CD4-positive, alpha-beta T cell treated with Interleukin-15 for 1 hour (primary cell): ENCODE results near the gene PPP1CC.
A peak's percentile ranks its signal among the peaks of the same experiment; 100 is the strongest.

Source experiments
- DNase-seq: peaks from one replicate; pipeline ENCODE4 v3.0.0-alpha.2; 2020

The PPP1CC gene

DNA sequence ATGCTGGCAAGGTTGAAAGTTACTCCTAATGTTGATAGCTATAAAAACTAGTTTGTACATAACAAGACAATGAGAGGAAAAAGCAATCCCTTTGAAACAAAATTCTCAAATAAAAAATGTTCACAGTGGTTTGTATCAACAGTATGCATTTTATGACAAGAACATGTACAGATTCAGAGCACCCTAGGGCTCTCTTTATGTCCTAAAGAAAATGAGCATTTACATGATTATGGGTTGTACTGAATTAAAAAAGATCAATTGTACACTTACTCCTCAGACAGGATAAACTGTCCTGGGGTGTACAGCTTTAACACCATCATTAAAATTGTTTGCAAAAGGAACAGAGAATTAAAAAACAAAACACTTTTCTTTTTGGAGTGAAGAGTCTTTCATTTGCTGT is 22.2 kb downstream of the PPP1CC start:
- no peak for DNase-seq

DNA sequence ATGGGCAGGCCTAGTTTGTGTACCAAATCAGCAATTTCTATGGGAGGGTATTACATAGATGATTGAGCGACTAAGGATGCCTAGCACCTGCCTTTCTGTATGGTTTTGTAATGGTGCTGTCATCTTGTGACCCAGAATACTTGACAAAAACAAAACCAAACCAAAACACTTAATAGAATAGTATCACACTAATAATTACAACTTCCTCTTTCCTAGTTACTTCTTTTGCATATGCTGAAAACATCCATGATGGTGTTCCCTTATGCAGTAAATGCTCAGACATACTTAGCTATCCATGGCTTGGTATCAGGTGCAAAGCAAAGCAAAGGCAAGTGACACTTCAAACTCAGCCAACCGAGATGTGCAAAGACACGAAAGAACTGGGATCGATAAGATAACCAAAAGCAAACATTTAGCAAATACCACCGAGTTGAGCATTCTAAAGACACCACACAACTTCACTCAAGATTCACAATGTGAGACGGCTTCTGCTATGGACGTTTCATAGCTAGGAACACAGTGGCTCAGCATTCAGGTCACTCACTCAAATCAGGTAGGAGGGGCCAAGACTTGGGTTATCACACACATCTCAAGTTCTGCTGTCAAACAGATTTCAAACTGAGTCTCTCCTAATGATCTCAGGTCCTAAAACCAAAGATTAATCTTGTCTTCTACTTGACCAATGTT is 24.3 kb downstream of the PPP1CC start:
- no peak for DNase-seq

DNA sequence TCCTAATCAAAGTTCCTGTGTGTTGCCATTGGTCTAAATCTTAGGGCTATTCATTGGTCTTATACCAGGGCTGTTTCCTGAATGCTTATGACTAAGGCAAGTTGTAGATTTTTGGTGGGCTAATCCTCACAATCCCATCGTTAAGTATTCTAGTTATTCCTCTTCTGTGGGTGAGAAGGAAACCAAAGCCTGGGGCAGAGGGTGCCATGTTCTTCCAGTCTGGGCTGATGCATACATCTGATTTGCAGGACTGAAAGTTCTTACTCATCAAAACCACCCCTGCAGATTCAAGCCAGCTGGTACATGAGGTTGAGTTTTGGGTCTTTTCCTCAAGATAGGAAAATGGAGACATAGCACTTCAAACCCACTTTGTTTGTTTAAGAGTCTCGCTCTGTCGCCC is 25.7 kb downstream of the PPP1CC start:
- DNase-seq, result no peak

DNA sequence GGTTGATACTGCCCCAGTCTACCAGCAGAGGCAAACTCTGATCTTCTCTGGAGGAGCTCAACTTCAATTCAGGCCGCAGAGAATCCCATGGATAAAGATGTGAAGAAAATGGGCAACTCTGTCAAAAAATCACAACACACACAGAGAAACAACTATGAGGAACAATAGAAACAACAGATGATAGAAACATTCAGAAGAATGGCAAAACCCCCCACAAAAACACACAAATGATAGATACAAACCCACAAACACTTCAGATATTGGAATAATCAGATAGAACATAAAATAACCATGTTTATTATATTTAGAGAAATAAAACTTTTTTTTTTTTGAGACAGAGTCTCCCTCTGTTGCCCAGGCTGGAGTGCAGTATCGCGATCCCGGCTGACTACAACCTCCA is 33.8 kb downstream of the PPP1CC start:
- DNase-seq, result no peak

DNA sequence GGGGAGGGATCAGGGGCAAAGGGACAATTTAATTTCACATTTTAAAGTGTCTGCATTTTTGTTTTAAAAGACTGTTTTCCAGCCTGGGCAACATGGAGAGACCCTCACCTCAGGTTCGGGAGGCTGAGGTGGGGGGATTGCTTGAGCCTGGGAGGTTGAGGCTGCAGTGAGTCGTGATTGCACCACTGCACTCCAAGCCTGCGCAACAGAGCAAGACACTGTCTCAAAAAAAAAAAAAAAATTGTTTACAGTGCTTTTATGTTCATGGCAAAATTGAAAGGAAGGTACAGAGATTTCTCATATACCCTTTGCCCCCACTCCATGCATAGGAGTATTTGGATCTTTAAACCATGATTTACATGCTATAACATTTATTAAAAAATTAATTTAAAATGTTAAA is 37.4 kb downstream of the PPP1CC start:
- no peak for DNase-seq

DNA sequence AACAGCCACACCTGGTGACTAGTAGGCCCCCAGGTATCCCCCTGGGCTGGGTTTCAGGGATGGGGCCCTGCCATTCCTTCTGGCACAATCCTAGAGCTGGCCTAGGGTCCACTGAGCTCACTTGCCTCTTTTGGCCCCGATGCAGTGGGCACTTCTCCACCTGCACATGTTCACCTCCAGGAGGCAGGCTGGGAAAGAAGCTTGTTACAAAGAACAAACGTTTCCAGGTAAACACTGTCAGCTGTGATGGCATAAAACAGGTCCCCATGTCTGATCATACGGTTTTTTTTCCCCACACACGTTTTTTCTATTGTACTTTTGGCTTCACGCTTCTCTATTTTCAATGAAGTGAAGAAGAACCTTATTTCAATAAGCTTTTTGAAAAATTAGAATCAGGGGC is 37.9 kb downstream of the PPP1CC start:
- DNase-seq, result no peak

DNA sequence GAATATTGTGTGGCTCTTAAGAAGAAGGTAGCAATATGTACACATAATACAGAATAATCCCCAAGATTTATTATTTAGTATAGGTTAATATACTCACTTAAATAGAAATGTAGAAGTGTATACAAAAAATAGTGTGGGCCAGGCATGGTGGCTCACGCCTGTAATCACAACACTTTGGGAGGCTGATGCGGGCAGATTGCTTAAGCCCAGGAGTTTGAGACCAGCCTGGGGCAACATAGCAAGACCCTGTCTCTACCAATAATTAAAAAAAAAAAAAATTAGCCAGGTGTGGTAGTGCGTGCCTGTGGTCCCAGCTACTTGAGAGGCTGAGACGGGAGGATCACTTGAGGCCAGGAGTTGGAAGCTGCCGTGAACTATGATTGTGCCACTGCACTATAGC is 38.5 kb downstream of the PPP1CC start:
- DNase-seq, result no peak

DNA sequence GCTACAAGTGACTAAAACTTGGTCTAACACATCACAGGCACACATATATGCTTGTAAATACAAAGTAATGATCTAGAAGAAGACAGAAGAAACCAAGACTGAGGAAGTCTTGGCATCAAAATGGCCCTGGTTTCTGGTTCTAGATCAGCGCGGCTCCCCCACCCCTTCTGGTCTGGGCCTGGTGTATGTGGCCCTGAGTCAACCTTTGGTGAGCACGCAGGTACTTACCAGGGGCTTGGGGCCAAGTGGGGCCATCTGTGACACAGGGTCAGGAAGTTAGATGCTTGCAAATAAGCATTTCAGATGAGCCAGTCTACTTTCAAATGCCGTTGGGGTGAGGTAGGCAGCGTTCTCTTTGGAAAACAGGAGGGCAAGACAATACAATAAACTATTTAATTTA is 40.6 kb downstream of the PPP1CC start:
- DNase-seq, result no peak

DNA sequence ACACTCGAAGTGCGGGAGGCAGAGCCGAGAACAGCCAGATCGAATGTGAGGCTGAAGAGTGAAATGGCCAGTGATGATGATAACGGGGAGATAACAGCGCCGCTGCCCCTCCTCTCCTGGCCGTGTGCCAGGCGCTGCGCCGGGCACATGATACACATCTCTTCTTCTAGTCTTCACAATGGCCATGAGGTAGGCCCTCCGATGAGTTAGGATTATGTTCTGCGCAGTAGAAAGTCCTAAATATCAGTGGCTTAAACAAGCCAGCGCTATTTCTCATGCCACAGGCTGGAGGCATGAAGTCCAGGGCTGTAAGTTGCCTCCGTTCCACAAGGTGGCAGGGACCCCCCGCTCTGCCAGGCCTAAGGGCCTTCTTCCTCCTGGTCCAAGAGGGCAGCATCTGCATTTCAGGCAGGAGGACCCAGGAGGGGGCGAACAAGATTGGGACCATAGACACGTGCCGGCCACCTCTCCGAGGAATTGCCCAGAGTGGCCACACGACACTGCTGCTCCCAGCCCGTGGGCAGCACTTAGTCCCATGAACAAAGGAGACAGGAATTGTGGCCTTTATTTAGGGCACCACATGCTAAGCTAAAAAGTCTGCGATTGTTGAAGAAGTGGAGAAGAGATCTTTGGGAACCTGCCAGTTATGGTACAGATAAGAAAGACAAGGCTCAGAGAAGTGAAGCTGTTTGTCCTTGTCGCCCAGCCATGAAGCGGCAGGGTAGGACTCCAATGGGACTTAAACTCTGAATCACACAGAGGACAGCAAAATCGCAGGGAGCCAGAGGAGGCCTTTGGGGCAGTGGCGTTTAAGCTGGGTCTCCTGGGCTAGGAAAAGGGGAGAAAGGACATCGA is 42.9 kb downstream of the PPP1CC start:
- DNase-seq, result no peak

DNA sequence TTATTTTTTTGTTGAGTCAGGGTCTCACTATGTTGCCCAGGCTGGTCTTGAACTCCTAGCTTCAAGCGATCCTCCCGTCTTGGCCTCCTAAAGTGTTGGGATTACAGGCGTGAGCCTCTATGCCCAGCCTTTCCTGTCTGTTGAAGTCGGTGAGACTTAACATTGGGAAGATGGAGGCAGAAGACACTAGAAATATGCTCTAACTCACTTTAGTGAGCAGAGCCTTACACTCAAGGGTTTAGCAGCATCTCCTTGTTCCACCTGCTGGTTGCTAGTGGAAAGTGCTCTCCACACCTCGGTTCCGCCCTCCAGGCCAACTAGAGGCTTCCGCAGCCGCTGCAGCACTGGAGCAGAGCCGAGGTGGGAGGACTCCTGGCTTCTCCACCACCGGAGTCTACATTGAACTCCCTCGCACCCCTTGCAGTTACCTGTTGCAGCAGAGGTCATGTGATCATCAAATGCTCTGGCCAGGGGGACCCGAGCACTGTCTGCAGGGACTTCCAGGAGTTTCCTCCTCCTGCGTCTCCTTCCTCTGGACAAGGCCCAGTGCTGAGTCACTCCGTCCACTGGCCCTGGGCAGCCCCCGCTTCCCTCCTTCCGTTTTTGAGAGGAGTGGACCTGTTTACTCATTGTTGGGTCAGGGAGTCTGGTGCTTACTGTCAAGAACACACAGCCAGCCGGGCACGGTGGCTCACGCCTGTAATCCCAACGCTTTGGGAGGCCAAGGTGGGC is 44.4 kb downstream of the PPP1CC start:
- peak; percentile 86 for DNase-seq

DNA sequence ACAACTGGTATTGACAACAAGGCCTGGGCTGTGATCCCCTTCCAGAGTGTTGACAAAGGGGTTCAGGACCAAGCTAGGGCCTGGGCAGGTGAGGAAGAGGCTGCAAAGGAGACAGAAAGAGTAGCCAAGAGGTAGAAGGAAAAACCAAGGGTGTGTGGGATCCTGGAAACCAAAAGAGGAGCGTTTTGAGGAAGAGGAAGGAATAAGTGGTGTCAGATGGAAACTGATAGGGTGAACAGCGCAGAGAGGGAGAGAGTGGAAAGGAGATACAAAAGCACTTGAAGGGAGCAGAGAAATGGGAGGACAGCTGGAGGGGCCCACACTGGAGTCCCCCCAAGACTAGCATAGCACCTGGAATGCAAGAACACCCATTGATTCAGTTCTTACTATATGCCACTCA is 45.5 kb downstream of the PPP1CC start:
- no peak for DNase-seq

DNA sequence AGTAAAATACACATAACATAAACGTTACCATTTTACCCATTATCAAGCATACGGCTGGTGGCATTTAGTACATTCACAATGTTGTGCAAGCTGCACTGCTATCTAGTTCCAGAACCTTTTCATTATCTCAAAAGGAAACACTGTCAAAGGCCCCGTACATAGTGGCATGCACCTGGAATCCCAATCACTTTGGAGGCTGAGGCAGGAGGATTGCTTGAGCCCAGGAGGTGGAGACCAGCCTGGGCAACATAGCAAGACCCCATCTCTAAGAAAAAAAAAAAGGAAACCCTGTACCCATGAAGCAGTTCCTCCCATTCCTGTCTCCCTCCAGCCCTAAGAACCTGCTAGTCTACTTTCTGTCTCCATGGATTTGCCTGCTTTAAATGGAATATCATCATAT is 46.4 kb downstream of the PPP1CC start:
- no peak for DNase-seq

DNA sequence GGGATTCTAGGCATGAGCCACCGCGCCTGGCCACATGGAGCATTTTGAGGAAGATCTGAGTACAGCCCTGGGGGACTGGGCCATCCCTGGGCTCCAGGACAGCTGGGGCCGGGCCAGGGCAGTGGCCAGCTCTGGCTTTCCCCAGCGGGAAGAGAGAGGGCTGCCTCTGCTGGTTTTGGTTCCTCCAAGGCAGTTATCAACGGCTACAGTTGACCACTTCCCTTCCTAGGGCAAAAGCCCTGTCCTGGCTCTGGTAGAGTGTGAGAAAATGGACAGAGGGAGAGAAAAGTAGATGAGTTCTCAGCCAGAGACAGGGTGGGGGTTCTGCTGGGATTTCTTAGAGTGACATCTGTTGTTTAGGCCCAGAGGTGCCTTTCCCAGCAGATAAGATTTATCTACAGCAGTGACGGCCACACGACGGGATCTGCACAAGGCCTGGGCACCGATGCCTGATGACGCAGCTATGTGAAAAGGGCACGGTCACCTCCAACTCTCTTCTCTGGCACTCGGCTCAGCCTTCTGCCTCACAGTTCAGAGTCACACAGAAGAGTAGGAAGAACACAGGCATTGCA is 48.3 kb downstream of the PPP1CC start:
- peak; percentile 43 for DNase-seq

DNA sequence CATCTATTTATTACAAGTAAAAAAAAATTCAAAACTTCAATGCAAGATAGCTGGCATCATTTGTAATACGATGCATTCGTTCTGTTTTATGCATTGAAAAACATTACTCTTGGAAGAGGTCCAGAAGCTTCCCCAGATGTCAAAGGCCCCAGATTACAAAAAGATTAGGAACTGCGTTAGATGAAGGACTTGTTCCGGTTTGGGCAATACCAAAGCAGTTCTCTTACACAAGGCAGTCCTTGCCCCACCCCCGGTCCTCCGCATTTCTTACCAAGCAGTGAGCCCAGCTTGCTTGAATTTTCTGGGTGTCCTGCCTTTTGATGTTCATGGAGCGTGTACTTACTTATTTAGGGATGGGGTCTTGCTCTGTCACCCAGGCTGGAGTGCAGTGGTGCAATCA is 49.0 kb downstream of the PPP1CC start:
- DNase-seq, result peak; percentile 51

DNA sequence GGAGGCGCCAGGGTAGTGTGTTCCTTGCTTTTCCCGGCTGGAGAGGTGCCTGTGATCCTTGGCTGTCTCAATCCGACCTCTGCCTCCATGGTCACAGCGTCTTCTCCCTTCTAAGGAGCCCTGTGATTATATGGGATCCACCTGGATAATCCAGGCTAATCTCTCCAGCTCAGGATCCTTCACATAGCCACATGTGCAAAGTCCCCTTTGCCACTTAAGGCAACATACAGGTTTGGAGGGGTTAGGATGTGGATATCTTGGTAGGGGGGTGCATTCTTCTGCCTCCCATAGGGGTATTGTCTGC is 52.6 kb downstream of the PPP1CC start:
- DNase-seq, result no peak

DNA sequence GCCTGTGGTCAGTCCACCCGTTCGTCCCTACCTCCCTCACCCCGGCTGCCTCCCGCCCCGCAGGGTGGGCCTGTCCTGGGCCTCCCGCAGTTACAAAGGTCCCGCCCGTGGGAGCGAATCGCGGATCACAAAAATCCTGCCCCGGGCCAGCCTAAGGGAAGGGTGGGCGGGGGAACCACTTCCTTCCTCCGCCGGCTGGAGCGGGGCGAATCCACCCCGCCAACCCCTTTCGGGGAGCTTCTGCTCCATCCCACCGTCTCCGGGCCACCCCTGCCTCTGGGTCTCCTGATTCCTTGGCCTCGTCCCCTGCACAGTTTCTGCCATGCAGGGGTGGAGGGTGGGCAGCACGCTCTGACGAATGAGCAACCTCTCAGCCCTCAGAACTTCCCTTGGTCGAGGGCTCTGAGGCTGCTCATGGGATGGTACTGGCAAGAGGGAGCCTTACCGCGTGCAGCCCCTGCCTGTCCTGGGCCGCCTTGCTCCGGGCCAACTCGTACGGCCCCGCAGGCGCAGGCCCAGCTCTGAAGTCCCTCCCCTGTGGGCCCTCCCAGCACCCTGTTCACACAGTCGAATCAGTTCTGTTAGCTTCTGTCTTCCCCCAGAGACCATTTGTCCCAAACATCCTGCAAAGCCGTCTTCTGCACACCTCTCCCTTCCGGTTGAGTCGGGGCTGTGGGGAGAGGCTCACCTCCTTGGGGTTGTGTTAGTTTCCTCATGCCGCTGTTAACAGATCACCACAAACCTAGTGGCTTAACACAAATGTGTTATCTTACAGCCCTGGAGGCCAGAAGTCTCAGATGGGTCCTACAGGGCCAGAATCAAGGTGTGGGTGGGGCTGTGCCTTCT is 53.2 kb downstream of the PPP1CC start:
- DNase-seq, result peak; percentile 51

DNA sequence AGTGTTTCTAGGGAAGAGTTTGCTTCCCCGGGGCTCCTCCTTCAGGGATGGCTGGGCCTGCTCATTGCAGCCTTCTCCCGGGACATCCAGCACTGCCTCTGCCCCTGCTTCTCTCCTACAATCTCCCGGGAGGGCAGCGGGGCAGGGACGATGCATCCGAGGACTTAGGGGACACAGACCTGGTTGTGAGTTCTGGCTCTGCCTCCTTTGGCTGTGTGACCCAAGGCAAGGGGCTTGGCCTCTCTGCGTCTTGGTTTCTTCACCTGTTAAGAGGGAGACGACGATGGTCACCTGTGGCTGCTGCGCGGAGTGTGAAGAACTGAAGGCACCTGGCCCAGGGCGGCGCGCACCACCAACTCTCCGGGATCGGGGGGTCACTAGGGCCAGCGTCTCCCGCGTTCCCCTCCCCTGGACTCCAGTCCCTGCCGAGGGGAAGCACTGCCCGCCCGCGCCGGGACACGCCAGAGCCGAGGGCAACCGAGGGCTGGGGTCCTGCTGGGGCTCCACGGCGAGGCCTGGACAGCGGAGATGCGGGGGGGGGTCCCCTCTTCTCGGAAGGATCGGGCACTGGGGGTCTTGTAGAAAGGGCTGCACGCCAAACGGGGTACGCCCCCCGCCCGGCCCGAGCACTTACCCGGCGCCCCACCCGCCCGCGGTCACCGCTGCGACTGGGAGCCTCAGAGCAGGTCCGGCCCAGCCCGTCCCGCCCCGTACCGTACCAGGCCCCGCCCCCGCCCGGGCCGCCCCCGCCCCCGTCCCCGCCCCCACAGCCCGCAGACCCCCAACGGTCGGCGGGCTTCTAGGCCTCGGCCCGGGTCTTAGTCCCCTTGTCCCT is 54.0 kb downstream of the PPP1CC start, which contains the start of gene HVCN1:
TSS of gene HVCN1 (minus strand) at position 670 of the 835 bp plus-strand sequence. CDS start 5,870 bp downstream, outside the sequence.
- peak; percentile 43 for DNase-seq

DNA sequence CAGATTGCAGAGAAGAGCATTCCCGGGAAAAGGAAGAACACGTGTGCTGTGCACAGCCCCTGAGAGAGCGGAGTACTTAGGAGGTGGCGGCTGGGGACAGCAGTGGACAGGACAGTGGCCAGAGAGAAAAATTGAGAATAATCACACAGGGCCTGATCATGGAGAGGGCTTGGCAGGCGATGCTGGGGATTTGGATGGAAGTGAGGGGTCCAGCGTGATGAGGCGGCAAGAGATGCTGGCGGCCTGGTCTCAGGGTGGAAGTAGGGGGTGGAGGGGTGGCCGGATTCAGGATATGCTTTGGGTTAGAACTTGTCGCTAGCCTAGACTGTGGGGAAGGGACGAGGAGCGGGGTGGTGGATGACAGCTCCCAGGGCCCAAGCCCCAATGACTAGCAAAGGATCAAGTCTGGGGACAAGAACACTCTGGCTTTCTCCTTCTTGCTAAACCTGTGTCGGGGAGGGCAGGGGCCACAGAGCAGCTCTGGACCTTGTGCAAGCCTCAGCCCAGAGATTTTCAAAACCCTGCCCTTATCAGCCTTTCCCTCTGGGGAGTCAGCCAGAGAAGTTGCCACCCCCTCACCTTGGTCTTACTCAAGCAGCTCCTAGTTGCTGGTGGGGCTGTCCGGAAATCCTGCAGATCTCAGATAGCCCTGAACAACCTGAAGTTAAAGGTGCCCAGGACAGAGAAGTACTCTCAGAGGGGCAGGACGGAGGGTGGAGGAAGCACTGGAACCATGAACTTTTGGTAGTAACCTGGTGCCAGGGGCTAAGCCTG is 55.1 kb downstream of the PPP1CC start:
- DNase-seq, result no peak

DNA sequence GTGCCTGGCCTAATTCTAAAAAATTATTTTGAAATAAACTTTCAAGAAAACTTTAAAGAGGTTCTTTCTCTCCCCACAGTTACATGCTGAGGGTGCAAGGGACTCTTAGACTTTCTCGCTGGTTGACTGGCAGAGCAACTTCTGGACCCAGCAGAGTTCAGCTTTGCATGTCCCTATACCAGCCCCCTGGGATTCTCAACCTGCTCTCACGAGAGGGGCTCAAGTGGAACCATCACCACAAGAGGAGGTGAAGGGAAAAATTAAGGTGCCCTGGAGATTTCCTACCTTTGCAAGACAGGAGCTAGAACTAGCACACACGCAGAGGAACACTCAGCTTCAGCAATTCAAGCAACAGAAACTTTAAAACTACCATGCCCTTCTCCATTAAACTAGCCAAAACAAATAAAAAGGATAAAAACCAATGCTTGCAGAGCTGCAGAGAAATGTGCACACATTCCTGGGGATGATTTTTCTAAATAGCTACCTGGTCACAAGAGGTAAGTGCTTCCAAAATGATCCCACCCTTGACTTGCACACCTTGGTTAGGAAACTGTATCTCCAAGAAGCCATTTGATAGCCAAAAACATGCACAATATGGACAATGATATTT is 56.3 kb downstream of the PPP1CC start:
- no peak for DNase-seq

DNA sequence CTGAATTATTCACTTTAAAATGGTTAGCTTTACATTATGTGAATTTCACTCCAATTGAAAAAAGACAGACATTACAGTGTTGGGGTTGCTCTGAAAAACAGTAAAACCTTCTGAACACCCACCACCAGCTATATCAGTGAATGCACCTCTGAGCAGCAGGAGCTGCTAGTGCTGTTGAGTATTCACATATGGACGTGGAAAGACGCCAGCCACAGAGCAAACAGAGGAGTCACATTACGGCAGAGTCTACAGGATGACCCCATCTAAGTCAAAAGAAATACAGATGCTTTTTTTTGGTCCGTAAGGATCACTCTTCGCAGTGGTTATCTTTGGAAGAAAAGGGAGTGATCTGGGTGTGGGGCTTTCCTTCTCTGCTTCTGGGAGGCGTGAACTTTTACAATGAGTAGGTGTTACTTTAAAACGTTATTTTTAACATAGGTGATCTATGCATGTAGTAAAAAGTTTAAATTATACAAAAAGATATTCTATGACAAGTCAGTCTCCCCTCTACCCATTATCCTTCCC is 58.3 kb downstream of the PPP1CC start:
- DNase-seq, result no peak
